MCF 10A (cell line): ENCODE measurements around the gene DCST2. TPM values are rescaled to one million over a fixed set of nuclear protein-coding genes. Genes with fewer than 3 reads are reported as not detected.
A peak's percentile ranks its signal among the peaks of the same experiment; 100 is the strongest.

Experiments
- BruUV-seq: library from RNA; stranded (reverse); fragments of 400-500 nt; replicated peaks from 2 replicates; lab custom pipeline; 2021; lab: Mats Ljungman, UMichigan
- CTCF ChIA-PET: fragments of 300-600 bp; sonication (Branson Sonifier 250); formaldehyde crosslinking; extraction: SDS; loops from one replicate; lab custom pipeline; 2021; ENCODE audit warnings: antibody characterized with exemption, inconsistent platforms; lab: Yijun Ruan, JAX
- POLR2A ChIA-PET: fragments of 300-600, 350-650 bp; sonication (Branson Sonifier 250); formaldehyde crosslinking; extraction: SDS; loops from one replicate; lab custom pipeline; 2020; ENCODE audit warnings: antibody characterized with exemption, inconsistent platforms; lab: Yijun Ruan, JAX
- DNase-seq: peaks from one replicate; pipeline ENCODE4 v3.0.0-alpha.2; 2018; ENCODE audit not compliant: unreplicated experiment
- H3K27ac Mint-ChIP-seq: one replicate; pipeline ENCODE4 v1.8.0; 2022; ENCODE audit warnings: mild to moderate bottlenecking, low read depth, mixed read lengths; ENCODE audit not compliant: unreplicated experiment
- H3K27me3 Mint-ChIP-seq: one replicate; pipeline ENCODE4 v1.8.0; 2022; ENCODE audit warnings: mixed read lengths; ENCODE audit not compliant: insufficient read depth, unreplicated experiment
- H3K36me3 Mint-ChIP-seq: one replicate; pipeline ENCODE4 v1.8.0; 2022; ENCODE audit warnings: mild to moderate bottlenecking, moderate library complexity, mixed read lengths; ENCODE audit not compliant: insufficient read depth, unreplicated experiment
- H3K4me1 Mint-ChIP-seq: one replicate; pipeline ENCODE4 v1.8.0; 2022; ENCODE audit warnings: mixed read lengths; ENCODE audit not compliant: insufficient read depth, unreplicated experiment
- H3K4me3 Mint-ChIP-seq: one replicate; pipeline ENCODE4 v1.8.0; 2022; ENCODE audit warnings: mild to moderate bottlenecking, moderate library complexity, mixed read lengths; ENCODE audit not compliant: unreplicated experiment
- H3K9me3 Mint-ChIP-seq: one replicate; pipeline ENCODE4 v1.8.0; 2022; ENCODE audit warnings: mixed read lengths; ENCODE audit not compliant: unreplicated experiment
- CTCF ChIP-seq: fragments of 200-600 bp; IDR thresholded peaks from one replicate; pipeline ENCODE4 v1.8.0; 2022; ENCODE audit warnings: antibody characterized with exemption, mild to moderate bottlenecking; ENCODE audit not compliant: unreplicated experiment
- intact Hi-C: fragments of 100-400 bp; cut with micrococcal nuclease; formaldehyde crosslinking; loops from 2 replicates; pipeline ENCODE4 v1.14.1; 2022
- microRNA-seq: library from miRNA; unstranded; fragments of <30 nt; microRNA quantifications from one replicate; pipeline ENCODE4 v1.2.0, GENCODE V29; 2022
- total RNA-seq: library from RNA; stranded (reverse); gene quantifications from 2 replicates; pipeline ENCODE4 v1.2.3, GENCODE V29; 2022

The DCST2 gene
- total RNA-seq, 1 experiment from 2014 or later, result 0.91 TPM

GRCh38 chr1:154969860-154970452 is 63.6 kb downstream of the DCST2 start:
- Mint-ChIP-seq H3K36me3 (peaks cover 61% of the 10 kb centered on the region), H3K9me3 (no peaks in the 10 kb centered on the region), H3K4me1 (peaks cover 49% of the 10 kb centered on the region), H3K4me3 (no peak overlapping the region), H3K27me3 (no peaks in the 10 kb centered on the region), H3K27ac (no peak overlapping the region)
- ChIA-PET CTCF (interaction anchor here (0.6 to 6.7 kb wide), 25 partner anchors 8 to 410 kb away, joined by 3 to 64 read pairs (median 5); partner anchors contain the start of genes ADAM15, FLAD1, LENEP and PMVK), POLR2A (interaction anchor here (0.9 to 41.1 kb wide), 28 partner anchors 1 to 965 kb away, joined by 3 to 1917 read pairs (median 6); partner anchors contain the start of genes ADAM15, ADAR, CKS1B and EFNA1)
- intact Hi-C loops, result loop anchor here (2.0 to 5.0 kb wide), 2 partner anchors 15 to 202 kb away; partner anchors contain the start of genes KRTCAP2 and TRIM46
- TSS peak; percentile 1 for BruUV-seq
- TF ChIP-seq CTCF, result no peak
- no peak for DNase-seq

GRCh38 chr1:154969246-154969645 is 64.3 kb downstream of the DCST2 start:
- no TSS peak for BruUV-seq
- no peak for TF ChIP-seq CTCF
- intact Hi-C loops, result no loop called here
- ChIA-PET POLR2A (interaction anchor here (0.6 to 41.1 kb wide), 14 partner anchors 2 to 224 kb away, joined by 3 to 1917 read pairs (median 75); partner anchors contain the start of genes ADAM15, CKS1B, EFNA1 and EFNA3), CTCF (interaction anchor here (0.7 to 6.7 kb wide), 11 partner anchors 7 to 116 kb away, joined by 3 to 64 read pairs (median 7); partner anchors contain the start of genes FLAD1, LENEP, PYGO2 and ZBTB7B)
- peaks cover 49% of the 10 kb centered on the region for H3K4me1 Mint-ChIP-seq
- no peak overlapping the region for H3K4me3 Mint-ChIP-seq
- no peaks in the 10 kb centered on the region for H3K9me3 Mint-ChIP-seq
- H3K36me3 Mint-ChIP-seq, result peaks cover 68% of the 10 kb centered on the region
- no peak for DNase-seq
- H3K27me3 Mint-ChIP-seq, result no peaks in the 10 kb centered on the region
- H3K27ac Mint-ChIP-seq, result no peak overlapping the region

- Mint-ChIP-seq H3K4me3 (no peak overlapping the region), H3K27me3 (no peaks in the 10 kb centered on the region), H3K4me1 (peaks cover 54% of the 10 kb centered on the region), H3K36me3 (peaks cover 73% of the 10 kb centered on the region), H3K27ac (no peak overlapping the region), H3K9me3 (no peaks in the 10 kb centered on the region)
- no peak for TF ChIP-seq CTCF
- CTCF ChIA-PET, result interaction anchor here (0.8 to 6.7 kb wide), 5 partner anchors 16 to 117 kb away, joined by 3 to 64 read pairs (median 18); partner anchors contain the start of genes LENEP and ZBTB7B
- no peak for DNase-seq
- POLR2A ChIA-PET, result interaction anchor here (0.6 to 41.1 kb wide), 8 partner anchors 2 to 110 kb away, joined by 3 to 1917 read pairs (median 151); partner anchors contain the start of genes ADAM15, CKS1B, EFNA3 and FLAD1
- intact Hi-C loops, result no loop called here
- no TSS peak for BruUV-seq
Measured at GRCh38 chr1:154968731-154969130, 64.8 kb downstream of the DCST2 start.

Small RNA genes within 50 kb of the gene (microRNA-seq; reads per million reads assigned to microRNA genes)
- gene MIR4258, result not detected

Other genes starting within 250 kb of the DCST2 start
- 0.07 TPM in 1 of 2 replicates, not detected in the other for gene KCNN3, start 163.5 kb downstream of the DCST2 start, total RNA-seq
- 57.7 and 68.9 TPM in 2 replicates for gene PMVK, start 97.1 kb downstream of the DCST2 start, total RNA-seq
- gene PBXIP1, start 77.7 kb downstream of the DCST2 start, total RNA-seq, result 11.3 TPM in 2 replicates
- gene PYGO2, start 72.0 kb downstream of the DCST2 start, total RNA-seq, result 32.1 and 35.9 TPM in 2 replicates
- gene SHC1, start 63.0 kb downstream of the DCST2 start, total RNA-seq, result 667 and 885 TPM in 2 replicates
- gene CKS1B, start 59.1 kb downstream of the DCST2 start, total RNA-seq, result 285 and 289 TPM in 2 replicates
- gene FLAD1, start 50.4 kb downstream of the DCST2 start, total RNA-seq, result 65.4 and 91.1 TPM in 2 replicates
- gene LENEP, start 40.2 kb downstream of the DCST2 start, total RNA-seq, result 0.83 TPM in 1 of 2 replicates, not detected in the other
- 169 and 175 TPM in 2 replicates for gene ZBTB7B, start 31.0 kb downstream of the DCST2 start, total RNA-seq
- 0.21 and 0.42 TPM in 2 replicates for gene DCST1, start within 50 bp of the DCST2 start, total RNA-seq
- 385 and 456 TPM in 2 replicates for gene ADAM15, start 17.5 kb upstream of the DCST2 start, total RNA-seq
- 7.4 and 9.5 TPM in 2 replicates for gene EFNA4, start 30.0 kb upstream of the DCST2 start, total RNA-seq
- 1.6 and 1.7 TPM in 2 replicates for gene EFNA3, start 45.1 kb upstream of the DCST2 start, total RNA-seq
- gene EFNA1, start 94.1 kb upstream of the DCST2 start, total RNA-seq, result 38.9 and 42.3 TPM in 2 replicates
- 91.2 and 97.8 TPM in 2 replicates for gene SLC50A1, start 102.1 kb upstream of the DCST2 start, total RNA-seq
- 79.7 and 86.4 TPM in 2 replicates for gene DPM3, start 106.8 kb upstream of the DCST2 start, total RNA-seq
- 313 and 383 TPM in 2 replicates for gene KRTCAP2, start 139.5 kb upstream of the DCST2 start, total RNA-seq
- 0.21 and 0.32 TPM in 2 replicates for gene TRIM46, start 140.1 kb upstream of the DCST2 start, total RNA-seq
- gene THBS3, start 174.1 kb upstream of the DCST2 start, total RNA-seq, result 33.0 and 34.4 TPM in 2 replicates
- gene MTX1, start 174.9 kb upstream of the DCST2 start, total RNA-seq, result 64.6 and 67.4 TPM in 2 replicates
- 32.3 and 37.1 TPM in 2 replicates for gene ENTREP3, start 221.7 kb upstream of the DCST2 start, total RNA-seq
- 80.6 and 88.1 TPM in 2 replicates for gene SCAMP3, start 228.6 kb upstream of the DCST2 start, total RNA-seq
- gene CLK2, start 239.7 kb upstream of the DCST2 start, total RNA-seq, result 78.6 and 82.3 TPM in 2 replicates
- 2.5 and 4.3 TPM in 2 replicates for gene HCN3, start 243.7 kb upstream of the DCST2 start, total RNA-seq